ENCODE data around the gene TMEM92. TPM values are rescaled to one million over a fixed set of nuclear protein-coding genes. Genes with fewer than 3 reads are reported as not detected.
A peak's percentile ranks its signal among the peaks of the same experiment; 100 is the strongest.

The TMEM92 gene
- total and polyA plus RNA-seq, 2 experiments from 2014 or later: 17.3 to 30.0 TPM

GRCh38 chr17:50239937-50240336 is 34.3 kb upstream of the TMEM92 start:
- no peaks in the 10 kb centered on the region for H3K4me1 ChIP-seq (ENCODE audit: low read depth)
- TF ChIP-seq, protein P1, sequence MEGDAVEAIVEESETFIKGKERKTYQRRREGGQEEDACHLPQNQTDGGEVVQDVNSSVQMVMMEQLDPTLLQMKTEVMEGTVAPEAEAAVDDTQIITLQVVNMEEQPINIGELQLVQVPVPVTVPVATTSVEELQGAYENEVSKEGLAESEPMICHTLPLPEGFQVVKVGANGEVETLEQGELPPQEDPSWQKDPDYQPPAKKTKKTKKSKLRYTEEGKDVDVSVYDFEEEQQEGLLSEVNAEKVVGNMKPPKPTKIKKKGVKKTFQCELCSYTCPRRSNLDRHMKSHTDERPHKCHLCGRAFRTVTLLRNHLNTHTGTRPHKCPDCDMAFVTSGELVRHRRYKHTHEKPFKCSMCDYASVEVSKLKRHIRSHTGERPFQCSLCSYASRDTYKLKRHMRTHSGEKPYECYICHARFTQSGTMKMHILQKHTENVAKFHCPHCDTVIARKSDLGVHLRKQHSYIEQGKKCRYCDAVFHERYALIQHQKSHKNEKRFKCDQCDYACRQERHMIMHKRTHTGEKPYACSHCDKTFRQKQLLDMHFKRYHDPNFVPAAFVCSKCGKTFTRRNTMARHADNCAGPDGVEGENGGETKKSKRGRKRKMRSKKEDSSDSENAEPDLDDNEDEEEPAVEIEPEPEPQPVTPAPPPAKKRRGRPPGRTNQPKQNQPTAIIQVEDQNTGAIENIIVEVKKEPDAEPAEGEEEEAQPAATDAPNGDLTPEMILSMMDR (IDR thresholded peaks at IDR 0.05; ENCODE audit: low read depth, low read length): no peak
- peaks cover 3% of the 10 kb centered on the region for H3K27me3 ChIP-seq
- no peaks in the 10 kb centered on the region for H3K36me3 ChIP-seq
- no peak overlapping the region for H3K4me3 ChIP-seq
- H3K27ac ChIP-seq: no peak overlapping the region
- H3K9me3 ChIP-seq (ENCODE audit: low read depth): no peaks in the 10 kb centered on the region
- DNase-seq (ENCODE audit: low read depth in 1 of 2, low spot score in 1 of 2): peak in 1 of 2 donors; percentile 14

DNA sequence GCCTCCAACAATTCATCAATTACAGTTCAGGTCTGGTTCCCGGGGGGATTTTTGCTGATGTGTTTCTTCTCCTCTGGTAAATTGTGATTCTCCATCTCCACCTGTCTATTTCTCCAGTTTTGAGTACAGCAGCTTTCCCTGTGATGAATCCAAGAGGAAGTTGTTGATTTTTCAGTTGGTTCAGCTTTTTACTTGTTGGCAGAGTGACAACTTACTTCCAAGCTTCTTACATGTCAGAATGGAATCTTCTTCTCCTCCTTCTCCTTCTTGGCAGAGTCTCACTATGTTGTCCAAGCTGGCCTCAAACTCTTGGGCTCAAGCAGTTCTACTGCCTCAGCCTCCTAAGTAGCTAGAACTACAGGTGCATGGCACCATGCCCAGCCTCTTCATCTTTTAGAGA is 33.4 kb upstream of the TMEM92 start:
- TF ChIP-seq, protein P1 (IDR thresholded peaks at IDR 0.05; ENCODE audit: low read depth, low read length): no peak
- no peak overlapping the region for H3K4me3 ChIP-seq
- H3K36me3 ChIP-seq: no peaks in the 10 kb centered on the region
- no peaks in the 10 kb centered on the region for H3K4me1 ChIP-seq (ENCODE audit: low read depth)
- DNase-seq (ENCODE audit: low read depth in 1 of 2, low spot score in 1 of 2): peak in 1 of 2 donors; percentile 62
- H3K9me3 ChIP-seq (ENCODE audit: low read depth): no peaks in the 10 kb centered on the region
- H3K27me3 ChIP-seq: peaks cover 3% of the 10 kb centered on the region
- H3K27ac ChIP-seq: no peak overlapping the region

DNA sequence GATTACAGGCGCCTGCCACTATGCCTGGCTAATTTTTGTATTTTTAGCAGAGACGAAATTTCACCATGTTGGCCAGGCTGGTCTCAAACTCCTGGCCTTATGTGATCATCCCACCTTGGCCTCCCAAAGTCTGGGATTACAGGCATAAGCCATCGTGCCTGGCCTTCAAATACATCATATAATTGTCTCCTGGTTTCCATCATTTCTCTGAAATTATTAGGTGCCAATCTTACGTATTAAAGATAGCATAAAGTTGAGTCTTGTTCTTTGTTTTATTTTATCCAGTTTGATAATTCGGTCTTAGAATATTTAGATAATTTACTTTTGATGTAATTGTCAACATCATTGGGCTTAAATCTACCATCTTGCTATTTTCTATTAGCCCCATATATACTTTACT is 32.8 kb upstream of the TMEM92 start:
- H3K9me3 ChIP-seq (ENCODE audit: low read depth): no peaks in the 10 kb centered on the region
- H3K4me3 ChIP-seq: no peak overlapping the region
- TF ChIP-seq, protein P1 (IDR thresholded peaks at IDR 0.05; ENCODE audit: low read depth, low read length): no peak
- H3K27ac ChIP-seq: no peak overlapping the region
- H3K4me1 ChIP-seq (ENCODE audit: low read depth): no peaks in the 10 kb centered on the region
- no peak for DNase-seq (ENCODE audit: low read depth in 1 of 2, low spot score in 1 of 2)
- no peaks in the 10 kb centered on the region for H3K36me3 ChIP-seq
- H3K27me3 ChIP-seq: peaks cover 3% of the 10 kb centered on the region

- H3K27me3 ChIP-seq: no peaks in the 10 kb centered on the region
- H3K36me3 ChIP-seq: no peaks in the 10 kb centered on the region
- no peak for DNase-seq (ENCODE audit: low read depth in 1 of 2, low spot score in 1 of 2)
- H3K9me3 ChIP-seq (ENCODE audit: low read depth): no peaks in the 10 kb centered on the region
- H3K27ac ChIP-seq: no peak overlapping the region
- H3K4me1 ChIP-seq (ENCODE audit: low read depth): no peaks in the 10 kb centered on the region
- TF ChIP-seq, protein P1 (IDR thresholded peaks at IDR 0.05; ENCODE audit: low read depth, low read length): no peak
- H3K4me3 ChIP-seq: no peak overlapping the region
Observed at GRCh38 chr17:50244771-50245170, 29.5 kb upstream of the TMEM92 start.

GRCh38 chr17:50248255-50248654 is 26.0 kb upstream of the TMEM92 start:
- DNase-seq (ENCODE audit: low read depth in 1 of 2, low spot score in 1 of 2): no peak
- TF ChIP-seq, protein P1 (IDR thresholded peaks at IDR 0.05; ENCODE audit: low read depth, low read length): no peak
- Histone ChIP-seq H3K9me3 (ENCODE audit: low read depth) (no peaks in the 10 kb centered on the region), H3K27ac (no peak overlapping the region), H3K27me3 (no peaks in the 10 kb centered on the region), H3K4me1 (ENCODE audit: low read depth) (no peaks in the 10 kb centered on the region), H3K4me3 (no peak overlapping the region), H3K36me3 (no peaks in the 10 kb centered on the region)

DNA sequence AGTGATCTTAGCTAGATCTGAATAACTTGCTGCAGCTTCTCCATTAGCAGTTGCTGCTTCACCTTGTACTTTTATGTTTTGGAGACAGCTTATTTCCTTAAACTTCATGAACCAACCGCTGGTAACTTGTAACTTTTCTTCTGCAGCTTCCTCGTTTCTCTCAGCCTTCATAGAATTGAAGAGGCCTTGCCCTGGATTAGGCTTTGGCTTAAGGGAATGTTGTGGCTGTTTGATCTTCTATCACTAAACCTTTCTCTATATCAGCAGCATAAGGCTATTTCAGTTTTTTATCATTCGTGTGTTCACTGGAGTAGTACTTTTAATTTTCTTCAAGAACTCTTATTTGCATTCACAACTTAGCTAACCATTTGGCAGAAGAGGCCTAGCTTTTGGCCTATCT is 21.5 kb upstream of the TMEM92 start:
- no peaks in the 10 kb centered on the region for H3K27me3 ChIP-seq
- H3K36me3 ChIP-seq: no peaks in the 10 kb centered on the region
- no peak overlapping the region for H3K4me3 ChIP-seq
- no peaks in the 10 kb centered on the region for H3K9me3 ChIP-seq (ENCODE audit: low read depth)
- TF ChIP-seq, protein P1 (IDR thresholded peaks at IDR 0.05; ENCODE audit: low read depth, low read length): no peak
- DNase-seq (ENCODE audit: low read depth in 1 of 2, low spot score in 1 of 2): no peak
- H3K4me1 ChIP-seq (ENCODE audit: low read depth): no peaks in the 10 kb centered on the region
- no peak overlapping the region for H3K27ac ChIP-seq

Measured in cardiac muscle cell (in vitro differentiated cells and primary cell).